ENCODE results near the gene SP140.
"Not testable (repeated sequence)": the region's sequence is repeated elsewhere in the genome, so short reads cannot be mapped to it uniquely, and the experiment has no call there.

SP140 gene

GRCh38 chr2:230225486-230225885, at the start of gene SP140:
SP140 (plus strand) TSS chr2:230225736; CDS start chr2:230225845, 109 bp downstream.
- DNase-seq = peak; percentile 79 to 87

- DNase-seq = no peak
These were observed 48.5 kb upstream of the SP140 start for GRCh38 chr2:230176996-230177395.

GRCh38 chr2:230178546-230179485, 46.7 kb upstream of the SP140 start:
- DNase-seq = no peak

GRCh38 chr2:230179907-230180306, 45.6 kb upstream of the SP140 start:
- DNase-seq = no peak

- no peak for DNase-seq
These were observed 44.3 kb upstream of the SP140 start for GRCh38 chr2:230181195-230181594.

GRCh38 chr2:230184727-230185578, 40.6 kb upstream of the SP140 start:
- no peak for DNase-seq

GRCh38 chr2:230202430-230203109, 23.0 kb upstream of the SP140 start:
- no peak for DNase-seq

- no peak for DNase-seq
These were observed 22.3 kb upstream of the SP140 start for GRCh38 chr2:230203110-230203676.

GRCh38 chr2:230205034-230205433, 20.5 kb upstream of the SP140 start:
- no peak for DNase-seq

- no peak for DNase-seq
These were observed 19.8 kb upstream of the SP140 start for GRCh38 chr2:230205721-230206120.

GRCh38 chr2:230208576-230208975, 17.0 kb upstream of the SP140 start:
- DNase-seq = no peak

- no peak for DNase-seq
These were observed 16.0 kb upstream of the SP140 start for GRCh38 chr2:230209422-230210051.

- peak in 1 of 2 donors; percentile 40 for DNase-seq
These were observed 9.0 kb upstream of the SP140 start for GRCh38 chr2:230216489-230216888.

GRCh38 chr2:230217424-230217823, 8.1 kb upstream of the SP140 start:
- no peak for DNase-seq

GRCh38 chr2:230218421-230218820, 7.1 kb upstream of the SP140 start:
- no peak for DNase-seq

GRCh38 chr2:230219419-230220331, 5.9 kb upstream of the SP140 start, which contains the start of gene SP110:
SP110 (minus strand) TSS chr2:230219984; CDS start chr2:230216927, 3,057 bp downstream.
- peak; percentile 73 to 76 for DNase-seq

GRCh38 chr2:230220347-230220969, 5.1 kb upstream of the SP140 start:
- DNase-seq = no peak

- DNase-seq = no peak
These were observed 4.0 kb upstream of the SP140 start for GRCh38 chr2:230221493-230221892.

- DNase-seq = not testable (repeated sequence)
These were observed 2.7 kb upstream of the SP140 start for GRCh38 chr2:230222829-230223228.

GRCh38 chr2:230224458-230224857, 1.1 kb upstream of the SP140 start:
- no peak for DNase-seq

Measured in activated CD4-positive, alpha-beta T cell treated with anti-CD3 and anti-CD28 coated beads for 4 hours (primary cell).